Activated T-helper 2 cell treated with anti-CD3 and anti-CD28 coated beads, Interferon-gamma antibody, Interleukin-2, Interleukin-4, amounts not matched to agents 10 μg/mL and 5 μg/mL and 100 μg/mL, durations not matched to agents 14 hours and 24 hours and 36 hours (primary cell): Measurements from ENCODE around the gene DNMT3A. TPM values are rescaled to one million over a fixed set of nuclear protein-coding genes. Genes with fewer than 3 reads are reported as not detected.
"Not testable (repeated sequence)": the region's sequence is repeated elsewhere in the genome, so short reads cannot be mapped to it uniquely, and the experiment has no call there.

Source experiments
- DNase-seq: peaks from one replicate; pipeline ENCODE4 v3.0.0; 2021; ENCODE audit warnings: low spot score
- H3K27ac Mint-ChIP-seq: one replicate; pipeline ENCODE4 v1.8.0; 2021; ENCODE audit warnings: mixed read lengths
- H3K27me3 Mint-ChIP-seq: one replicate; pipeline ENCODE4 v1.8.0; 2021; ENCODE audit warnings: low read depth, mixed read lengths
- H3K36me3 Mint-ChIP-seq: one replicate; pipeline ENCODE4 v1.8.0; 2021; ENCODE audit warnings: low read depth, mixed read lengths
- H3K4me1 Mint-ChIP-seq: one replicate; pipeline ENCODE4 v1.8.0; 2021; ENCODE audit warnings: low read depth, mixed read lengths
- H3K4me3 Mint-ChIP-seq: one replicate; pipeline ENCODE4 v1.8.0; 2021; ENCODE audit warnings: low read depth, mild to moderate bottlenecking, moderate library complexity, mixed read lengths
- H3K9me3 Mint-ChIP-seq: one replicate; pipeline ENCODE4 v1.8.0; 2021; ENCODE audit warnings: mixed read lengths
- intact Hi-C: fragments of 100-400 bp; cut with micrococcal nuclease; formaldehyde crosslinking; loops from one replicate; pipeline ENCODE4 v1.15.1; 2023
- total RNA-seq: library from RNA; stranded (reverse); gene quantifications from 2 replicates; pipeline ENCODE4 v1.2.3, GENCODE V29; 2022

Gene DNMT3A
- total RNA-seq, 1 donor from 2014 or later, result 86.8 TPM

DNA sequence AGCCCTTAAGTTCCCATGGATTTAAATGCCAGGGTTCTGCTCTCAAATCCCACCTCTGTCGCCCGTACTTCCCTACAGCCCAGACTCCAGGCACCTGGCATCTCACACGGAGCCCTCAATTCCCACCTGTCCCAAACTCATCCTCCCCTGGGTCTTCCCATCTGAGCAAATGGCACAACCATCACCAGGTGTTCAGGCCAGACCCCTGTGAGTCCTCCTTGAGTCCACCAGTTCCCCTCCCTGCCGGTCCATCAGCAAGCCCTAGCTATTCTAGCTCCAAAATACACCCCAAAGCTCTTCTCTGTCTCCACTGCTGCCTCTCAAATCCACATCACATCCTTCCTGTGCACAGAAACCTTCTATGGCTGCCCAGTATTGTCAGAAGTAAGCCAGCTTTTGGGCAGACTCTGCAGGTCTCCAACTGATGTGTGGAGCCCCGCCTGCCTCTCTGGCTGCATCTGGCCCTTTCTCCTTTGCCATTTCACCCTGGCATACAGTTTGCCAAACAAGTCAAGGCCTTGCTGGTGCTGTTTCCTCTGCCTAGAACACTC is 67.7 kb downstream of the DNMT3A start:
- Mint-ChIP-seq H3K36me3 (peaks cover 74% of the 10 kb centered on the region), H3K27ac (peak overlapping the region; percentile 82), H3K4me3 (peak overlapping the region; percentile 7), H3K9me3 (no peaks in the 10 kb centered on the region), H3K27me3 (no peaks in the 10 kb centered on the region), H3K4me1 (peaks cover 44% of the 10 kb centered on the region)
- intact Hi-C loops, result no loop called here
- no peak for DNase-seq

- peaks cover 32% of the 10 kb centered on the region for H3K4me1 Mint-ChIP-seq
- peaks cover 67% of the 10 kb centered on the region for H3K36me3 Mint-ChIP-seq
- intact Hi-C loops, H3K9me3 Mint-ChIP-seq, H3K27ac Mint-ChIP-seq, DNase-seq, H3K4me3 Mint-ChIP-seq, H3K27me3 Mint-ChIP-seq: not testable (repeated sequence)
These were observed 69.0 kb downstream of the DNMT3A start for GRCh38 chr2:25272705-25273104.

DNA sequence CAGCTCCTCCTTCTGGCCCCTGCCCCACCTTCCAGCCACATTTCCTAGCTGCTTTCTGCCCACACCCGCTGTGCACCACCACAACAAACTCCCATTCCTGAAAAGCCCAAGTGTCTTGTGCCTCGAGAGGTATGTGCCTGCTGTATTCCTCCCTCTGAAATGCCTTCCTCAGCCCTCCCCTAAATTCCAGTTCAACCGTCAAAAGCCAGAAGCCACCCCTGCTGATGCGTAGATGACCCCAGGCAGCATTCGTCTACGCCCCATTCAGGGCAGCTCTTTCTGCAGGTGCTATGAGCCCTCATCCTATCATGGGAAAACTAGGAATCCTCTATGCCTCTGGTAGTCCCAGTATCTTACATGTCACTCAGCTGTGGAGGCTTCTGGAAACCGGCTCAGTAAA is 71.7 kb downstream of the DNMT3A start:
- DNase-seq, result no peak
- Mint-ChIP-seq H3K36me3 (peaks cover 71% of the 10 kb centered on the region), H3K4me1 (peaks cover 23% of the 10 kb centered on the region), H3K27me3 (no peaks in the 10 kb centered on the region), H3K9me3 (no peaks in the 10 kb centered on the region), H3K27ac (no peak overlapping the region), H3K4me3 (no peak overlapping the region)
- intact Hi-C loops, result no loop called here

GRCh38 chr2:25269233-25269632 is 72.5 kb downstream of the DNMT3A start:
- intact Hi-C loops, result no loop called here
- no peak for DNase-seq
- peaks cover 19% of the 10 kb centered on the region for H3K4me1 Mint-ChIP-seq
- H3K36me3 Mint-ChIP-seq, result peaks cover 72% of the 10 kb centered on the region
- H3K27ac Mint-ChIP-seq, result no peak overlapping the region
- no peaks in the 10 kb centered on the region for H3K9me3 Mint-ChIP-seq
- H3K4me3 Mint-ChIP-seq, result no peak overlapping the region
- H3K27me3 Mint-ChIP-seq, result no peaks in the 10 kb centered on the region

DNA sequence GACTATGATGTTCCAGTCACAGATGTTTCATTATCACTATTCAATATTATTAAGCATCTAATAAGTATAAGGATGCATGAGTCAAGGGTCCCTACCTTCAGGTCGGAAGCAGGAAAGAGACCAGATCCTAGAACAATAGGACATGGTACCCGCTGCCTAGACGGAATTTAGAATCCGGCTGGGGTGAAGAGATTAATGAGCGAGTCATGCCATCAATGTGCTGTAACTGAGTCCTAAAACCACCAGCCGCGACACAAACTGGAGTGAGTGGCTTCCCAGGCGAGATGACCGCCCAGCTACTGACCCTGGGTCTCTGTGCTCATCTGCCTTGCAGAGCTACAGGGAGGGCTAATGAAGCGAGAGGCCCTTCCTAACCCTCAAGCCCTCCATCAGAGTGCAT is 73.6 kb downstream of the DNMT3A start:
- Mint-ChIP-seq H3K4me3 (no peak overlapping the region), H3K4me1 (peaks cover 8% of the 10 kb centered on the region), H3K9me3 (no peaks in the 10 kb centered on the region), H3K27ac (no peak overlapping the region), H3K27me3 (no peaks in the 10 kb centered on the region), H3K36me3 (peaks cover 65% of the 10 kb centered on the region)
- intact Hi-C loops, result no loop called here
- DNase-seq, result no peak

- H3K9me3 Mint-ChIP-seq, result no peaks in the 10 kb centered on the region
- no peak for DNase-seq
- intact Hi-C loops, result no loop called here
- H3K4me1 Mint-ChIP-seq, result peaks cover 7% of the 10 kb centered on the region
- peak overlapping the region; percentile 43 for H3K27ac Mint-ChIP-seq
- peaks cover 61% of the 10 kb centered on the region for H3K36me3 Mint-ChIP-seq
- H3K27me3 Mint-ChIP-seq, result no peaks in the 10 kb centered on the region
- H3K4me3 Mint-ChIP-seq, result no peak overlapping the region
These were observed 75.3 kb downstream of the DNMT3A start for GRCh38 chr2:25266399-25266798.

GRCh38 chr2:25265802-25266201 is 75.9 kb downstream of the DNMT3A start:
- Mint-ChIP-seq H3K27me3 (no peaks in the 10 kb centered on the region), H3K4me1 (peaks cover 7% of the 10 kb centered on the region), H3K27ac (no peak overlapping the region), H3K4me3 (no peak overlapping the region), H3K36me3 (peaks cover 57% of the 10 kb centered on the region), H3K9me3 (no peaks in the 10 kb centered on the region)
- intact Hi-C loops, result no loop called here
- no peak for DNase-seq

GRCh38 chr2:25265001-25265400 is 76.7 kb downstream of the DNMT3A start:
- Mint-ChIP-seq H3K36me3 (peaks cover 55% of the 10 kb centered on the region), H3K4me1 (peaks cover 6% of the 10 kb centered on the region), H3K27me3 (no peaks in the 10 kb centered on the region), H3K9me3 (no peaks in the 10 kb centered on the region), H3K27ac (no peak overlapping the region), H3K4me3 (no peak overlapping the region)
- no peak for DNase-seq
- intact Hi-C loops, result no loop called here

GRCh38 chr2:25262288-25262687 is 79.4 kb downstream of the DNMT3A start:
- Mint-ChIP-seq H3K27ac (peak overlapping the region; percentile 10), H3K36me3 (peaks cover 43% of the 10 kb centered on the region), H3K4me1 (peaks cover 6% of the 10 kb centered on the region), H3K27me3 (no peaks in the 10 kb centered on the region), H3K4me3 (no peak overlapping the region), H3K9me3 (no peaks in the 10 kb centered on the region)
- intact Hi-C loops, result no loop called here
- no peak for DNase-seq

GRCh38 chr2:25259737-25260124 is 82.0 kb downstream of the DNMT3A start:
- H3K27ac Mint-ChIP-seq, result no peak overlapping the region

GRCh38 chr2:25258847-25259736 is 82.6 kb downstream of the DNMT3A start:
- no peak for DNase-seq
- H3K36me3 Mint-ChIP-seq, result peaks cover 54% of the 10 kb centered on the region
- peaks cover 5% of the 10 kb centered on the region for H3K4me1 Mint-ChIP-seq
- intact Hi-C loops, result no loop called here
- H3K9me3 Mint-ChIP-seq, result no peaks in the 10 kb centered on the region
- H3K27me3 Mint-ChIP-seq, result no peaks in the 10 kb centered on the region
- no peak overlapping the region for H3K4me3 Mint-ChIP-seq
- H3K27ac Mint-ChIP-seq, result no peak overlapping the region

More at GRCh38 chr2:25259737-25260124, 82.0 kb downstream of the DNMT3A start:
- Mint-ChIP-seq H3K4me1 (peaks cover 2% of the 10 kb centered on the region), H3K27me3 (no peaks in the 10 kb centered on the region), H3K4me3 (no peak overlapping the region), H3K36me3 (peaks cover 49% of the 10 kb centered on the region), H3K9me3 (no peaks in the 10 kb centered on the region)
- DNase-seq, result no peak
- intact Hi-C loops, result no loop called here

- H3K4me1 Mint-ChIP-seq, result peaks cover 9% of the 10 kb centered on the region
- H3K9me3 Mint-ChIP-seq, result no peaks in the 10 kb centered on the region
- DNase-seq, result no peak
- intact Hi-C loops, result no loop called here
- H3K36me3 Mint-ChIP-seq, result peaks cover 57% of the 10 kb centered on the region
- H3K27ac Mint-ChIP-seq, result no peak overlapping the region
- H3K4me3 Mint-ChIP-seq, result no peak overlapping the region
- no peaks in the 10 kb centered on the region for H3K27me3 Mint-ChIP-seq
These were observed 83.5 kb downstream of the DNMT3A start for GRCh38 chr2:25257931-25258846.
